ENCODE measurements around the gene TRABD2B.

Gene TRABD2B

GRCh38 chr1:47852006-47852718 lies 145.0 kb downstream of the TRABD2B start:
- CTCF ChIA-PET = interaction anchor here (0.7 kb wide), 1 partner anchor 97 kb away, joined by 3 read pairs; no protein-coding TSS in a partner anchor

GRCh38 chr1:47850451-47850850 lies 146.7 kb downstream of the TRABD2B start:
- no peaks in the 10 kb centered on the region for H3K4me1 ChIP-seq (ENCODE audit: control insufficient read depth, insufficient read depth, low read length)
- no peaks in the 10 kb centered on the region for H3K36me3 ChIP-seq (ENCODE audit: control insufficient read depth in 2 of 2, insufficient read depth in 1 of 2, low read length in 2 of 2)
- CTCF ChIA-PET = no interaction called here
- no peak overlapping the region for H3K27ac ChIP-seq (ENCODE audit: extremely low read depth, low read depth, low read length)
- POLR2A ChIA-PET = no interaction called here
- H3K4me3 ChIP-seq (ENCODE audit: low read depth, low read length) = no peak overlapping the region
- no peaks in the 10 kb centered on the region for H3K9me3 ChIP-seq (ENCODE audit: control insufficient read depth, insufficient read depth, low read depth, low read length)
- no peak for TF ChIP-seq TSHZ1 (tag by site-specific recombination; IDR thresholded peaks at IDR 0.05; ENCODE audit: borderline replicate concordance)
- no peak for TF ChIP-seq HOXC10 (CRISPR knock-in tag; IDR thresholded peaks at IDR 0.05)
- no peak for TF ChIP-seq ZNF768 (tag by site-specific recombination; IDR thresholded peaks at IDR 0.05)
- no peak for TF ChIP-seq HOXD13 (CRISPR knock-in tag; IDR thresholded peaks at IDR 0.05; ENCODE audit: borderline replicate concordance)
- TF ChIP-seq KLF17 (tag by site-specific recombination; IDR thresholded peaks at IDR 0.05) = no peak
- TF ChIP-seq ZNF704 (tag by site-specific recombination; IDR thresholded peaks at IDR 0.05) = no peak
- TF ChIP-seq ZNF391 (tag by site-specific recombination; IDR thresholded peaks at IDR 0.05; ENCODE audit: borderline replicate concordance, low read depth) = no peak
- TF ChIP-seq SCRT2 (tag by site-specific recombination; IDR thresholded peaks at IDR 0.05) = no peak
- TF ChIP-seq ZNF133 (tag by site-specific recombination; IDR thresholded peaks at IDR 0.05) = no peak
- no peak for TF ChIP-seq ELK4 (IDR thresholded peaks at IDR 0.05; ENCODE audit: borderline replicate concordance, low read depth, low read length)
- no peak for TF ChIP-seq ZNF350 (tag by site-specific recombination; IDR thresholded peaks at IDR 0.05)
- no peak for TF ChIP-seq ZNF530 (tag by site-specific recombination; IDR thresholded peaks at IDR 0.05; ENCODE audit: low read depth)
- TF ChIP-seq AEBP2 (tag by site-specific recombination; IDR thresholded peaks at IDR 0.05; ENCODE audit: borderline replicate concordance) = no peak
- no peak for TF ChIP-seq ZNF266 (tag by site-specific recombination; IDR thresholded peaks at IDR 0.05; ENCODE audit: low read depth)

More at GRCh38 chr1:47852006-47852718, 145.0 kb downstream of the TRABD2B start:
- no peaks in the 10 kb centered on the region for H3K9me3 ChIP-seq (ENCODE audit: control insufficient read depth, insufficient read depth, low read depth, low read length)
- H3K4me1 ChIP-seq (ENCODE audit: control insufficient read depth, insufficient read depth, low read length) = no peaks in the 10 kb centered on the region
- no peak overlapping the region for H3K27ac ChIP-seq (ENCODE audit: extremely low read depth, low read depth, low read length)
- TF ChIP-seq ZNF274 (IDR thresholded peaks at IDR 0.05; ENCODE audit: low read length) (no peak), ZNF274 (tag by site-specific recombination; IDR thresholded peaks at IDR 0.05; ENCODE audit: borderline replicate concordance) (no peak), ZBTB7A (tag by site-specific recombination; IDR thresholded peaks at IDR 0.05; ENCODE audit: low read depth) (no peak), ZNF549 (tag by site-specific recombination; IDR thresholded peaks at IDR 0.05) (no peak), ELK4 (IDR thresholded peaks at IDR 0.05; ENCODE audit: borderline replicate concordance, low read depth, low read length) (no peak), FEZF1 (tag by site-specific recombination; IDR thresholded peaks at IDR 0.05) (no peak), ZNF280C (tag by site-specific recombination; IDR thresholded peaks at IDR 0.05) (no peak), ZNF416 (tag by site-specific recombination; IDR thresholded peaks at IDR 0.05) (no peak), ZNF335 (tag by site-specific recombination; conservative IDR thresholded peaks at IDR 0.05) (no peak)
- no peaks in the 10 kb centered on the region for H3K36me3 ChIP-seq (ENCODE audit: control insufficient read depth in 2 of 2, insufficient read depth in 1 of 2, low read length in 2 of 2)
- POLR2A ChIA-PET = no interaction called here
- no peak overlapping the region for H3K4me3 ChIP-seq (ENCODE audit: low read depth, low read length)
